PC-3 (cell line): ENCODE results near the gene GABBR2. TPM values are rescaled to one million over a fixed set of nuclear protein-coding genes. Genes with fewer than 3 reads are reported as not detected.

Source experiments
- ATAC-seq: fragments of 200-7000 bp; cut with Tn5 transposase; 2 replicates; pipeline ENCODE4 v1.9.1; 2020; ENCODE audit warnings: mild to moderate bottlenecking, moderate library complexity
- BruUV-seq: library from RNA; stranded (reverse); fragments of 400-500 nt; replicated peaks from 2 replicates; lab custom pipeline; 2021; lab: Mats Ljungman, UMichigan
- CTCF ChIA-PET: fragments of 300-600 bp; sonication (Branson Sonifier 250); formaldehyde crosslinking; loops from one replicate; lab custom pipeline; 2022; ENCODE audit warnings: antibody characterized with exemption; lab: Charles Lee
- POLR2A ChIA-PET: fragments of 300-600 bp; sonication (Branson Sonifier 250); formaldehyde crosslinking; loops from one replicate; lab custom pipeline; 2022; ENCODE audit warnings: antibody characterized with exemption; ENCODE audit not compliant: unreplicated experiment; lab: Charles Lee
- DNase-seq: peaks from one replicate; pipeline ENCODE4 v3.0.0-alpha.2; 2015
- H2AFZ ChIP-seq: fragments of 300-600 bp; sonication (generic); 2 replicates; pipeline ENCODE4 v1.6.0; 2016; ENCODE audit warnings: antibody characterized with exemption, low read length
- H3F3A ChIP-seq: fragments of 300-600 bp; sonication (generic); one replicate; pipeline ENCODE4 v1.6.0; 2017; ENCODE audit warnings: antibody characterized with exemption, low read length, control low read depth, mild to moderate bottlenecking; ENCODE audit not compliant: unreplicated experiment
- H3K27ac ChIP-seq: fragments of 300-600 bp; sonication (generic); 2 replicates; pipeline ENCODE4 v1.5.1; 2016; ENCODE audit warnings: mild to moderate bottlenecking, low read length
- H3K27me3 ChIP-seq: fragments of 300-600 bp; sonication (generic); 2 replicates; pipeline ENCODE4 v1.6.1; 2016; ENCODE audit warnings: low read length, mixed read lengths
- H3K36me3 ChIP-seq: fragments of 300-600 bp; sonication (generic); 2 replicates; pipeline ENCODE4 v1.6.1; 2016; ENCODE audit warnings: low read depth, mixed run types, low read length, mixed read lengths
- H3K4me1 ChIP-seq: fragments of 300-600 bp; sonication (generic); 2 replicates; pipeline ENCODE4 v1.5.1; 2016; ENCODE audit warnings: low read length; ENCODE audit not compliant: insufficient read depth
- H3K4me2 ChIP-seq: fragments of 300-600 bp; sonication (generic); 2 replicates; pipeline ENCODE4 v1.6.0; 2016; ENCODE audit warnings: low read length
- H3K4me3 ChIP-seq: fragments of 300-600 bp; sonication (generic); 2 replicates; pipeline ENCODE4 v1.5.1; 2016; ENCODE audit warnings: mild to moderate bottlenecking, low read length, mixed read lengths
- H3K79me2 ChIP-seq: fragments of 300-600 bp; sonication (generic); 2 replicates; pipeline ENCODE4 v1.6.1; 2017; ENCODE audit warnings: low read length, mixed read lengths
- H3K9ac ChIP-seq: fragments of 300-600 bp; sonication (generic); 2 replicates; pipeline ENCODE4 v1.6.0; 2016; ENCODE audit warnings: mild to moderate bottlenecking, low read length
- H3K9me2 ChIP-seq: fragments of 300-600 bp; sonication (generic); replicated peaks from 2 replicates; pipeline ENCODE4 v1.6.1; 2016; ENCODE audit warnings: mixed run types, low read length, mixed read lengths
- H3K9me3 ChIP-seq: fragments of 300-600 bp; sonication (generic); 2 replicates; pipeline ENCODE4 v1.6.1; 2016; ENCODE audit warnings: low read length, mixed read lengths
- H4K20me1 ChIP-seq: fragments of 300-600 bp; sonication (generic); 2 replicates; pipeline ENCODE4 v1.6.1; 2016; ENCODE audit warnings: low read length, mixed read lengths
- CTCF ChIP-seq: fragments of 300-600 bp; sonication (generic); conservative IDR thresholded peaks from 2 replicates; pipeline ENCODE4 v1.5.1; 2017; ENCODE audit warnings: antibody characterized with exemption, low read depth, mild to moderate bottlenecking, low read length
- EZH2 ChIP-seq: fragments of 300-600 bp; sonication (generic); IDR thresholded peaks from one replicate; pipeline ENCODE4 v1.6.1; 2017; ENCODE audit warnings: antibody characterized with exemption, mild to moderate bottlenecking, low read length; ENCODE audit not compliant: unreplicated experiment
- EZH2phosphoT487 ChIP-seq: fragments of 300-600 bp; sonication (generic); IDR thresholded peaks from 2 replicates; pipeline ENCODE4 v1.6.1; 2018; ENCODE audit warnings: mild to moderate bottlenecking, antibody characterized with exemption, low read length, borderline replicate concordance
- intact Hi-C: fragments of 100-400 bp; cut with micrococcal nuclease; formaldehyde crosslinking; loops from 2 replicates; pipeline ENCODE4 v1.9.0; 2023
- total RNA-seq: library from RNA; depleted of rRNA; stranded (reverse); fragments of >200 nt; gene quantifications from 2 replicates; pipeline ENCODE4 v1.2.3, GENCODE V29; 2014

The GABBR2 gene
- total RNA-seq, 1 experiment from 2014 or later, result 0.44 TPM

- Histone ChIP-seq H3K79me2 (no peaks in the 10 kb centered on the region), H3K9ac (no peak overlapping the region), H3F3A (no peaks in the 10 kb centered on the region), H3K9me2 (no peaks in the 10 kb centered on the region), H4K20me1 (no peaks in the 10 kb centered on the region), H3K4me3 (no peak overlapping the region), H3K36me3 (no peaks in the 10 kb centered on the region), H3K27ac (no peak overlapping the region), H3K9me3 (no peaks in the 10 kb centered on the region), H3K27me3 (no peaks in the 10 kb centered on the region), H2AFZ (no peak overlapping the region), H3K4me2 (no peak overlapping the region), H3K4me1 (no peaks in the 10 kb centered on the region)
- CTCF ChIA-PET, result no interaction called here
- no peak for ATAC-seq
- DNase-seq, result no peak
- intact Hi-C loops, result no loop called here
- POLR2A ChIA-PET, result no interaction called here
- no TSS peak for BruUV-seq
- TF ChIP-seq EZH2, result no peak
- TF ChIP-seq EZH2phosphoT487, result no peak
- no peak for TF ChIP-seq CTCF
These were observed 276.6 kb downstream of the GABBR2 start for GRCh38 chr9:98432134-98432533.

GRCh38 chr9:98430535-98431292, 278.0 kb downstream of the GABBR2 start:
- Histone ChIP-seq H3K36me3 (no peaks in the 10 kb centered on the region), H3K27ac (no peak overlapping the region), H4K20me1 (no peaks in the 10 kb centered on the region), H3K4me2 (no peak overlapping the region), H2AFZ (no peak overlapping the region), H3K27me3 (no peaks in the 10 kb centered on the region), H3K4me1 (no peaks in the 10 kb centered on the region), H3K4me3 (no peak overlapping the region), H3K9ac (no peak overlapping the region), H3K9me3 (no peaks in the 10 kb centered on the region), H3F3A (no peaks in the 10 kb centered on the region), H3K9me2 (no peaks in the 10 kb centered on the region), H3K79me2 (no peaks in the 10 kb centered on the region)
- DNase-seq (no peak), ATAC-seq (no peak)
- BruUV-seq, result no TSS peak
- CTCF ChIA-PET, result no interaction called here
- POLR2A ChIA-PET, result no interaction called here
- TF ChIP-seq CTCF (no peak), EZH2 (no peak)
- intact Hi-C loops, result no loop called here

GRCh38 chr9:98429613-98430012, 279.1 kb downstream of the GABBR2 start:
- H3K9ac ChIP-seq, result no peak overlapping the region
- H3K36me3 ChIP-seq, result no peaks in the 10 kb centered on the region
- H3F3A ChIP-seq, result no peaks in the 10 kb centered on the region
- BruUV-seq, result no TSS peak
- POLR2A ChIA-PET, result no interaction called here
- H3K9me3 ChIP-seq, result no peaks in the 10 kb centered on the region
- TF ChIP-seq EZH2phosphoT487 (no peak), EZH2 (no peak), CTCF (no peak)
- no peak overlapping the region for H3K4me2 ChIP-seq
- no peaks in the 10 kb centered on the region for H4K20me1 ChIP-seq
- ATAC-seq, result no peak
- H3K4me3 ChIP-seq, result no peak overlapping the region
- no peak overlapping the region for H2AFZ ChIP-seq
- H3K27ac ChIP-seq, result no peak overlapping the region
- H3K79me2 ChIP-seq, result no peaks in the 10 kb centered on the region
- intact Hi-C loops, result no loop called here
- H3K9me2 ChIP-seq, result no peaks in the 10 kb centered on the region
- DNase-seq, result no peak
- no peaks in the 10 kb centered on the region for H3K4me1 ChIP-seq
- CTCF ChIA-PET, result no interaction called here
- H3K27me3 ChIP-seq, result no peaks in the 10 kb centered on the region
